ENCODE measurements around the gene LZTS3. TPM values are rescaled to one million over a fixed set of nuclear protein-coding genes. Genes with fewer than 3 reads are reported as not detected.
"Not testable (repeated sequence)": the region's sequence is repeated elsewhere in the genome, so short reads cannot be mapped to it uniquely, and the experiment has no call there.

LZTS3 gene
- total RNA-seq, 1 experiment from 2014 or later: 32.6 TPM

GRCh38 chr20:3218307-3218988, 45.1 kb upstream of the LZTS3 start (continued):
- no peak for TF ChIP-seq RELA (CRISPR knock-in tag; IDR thresholded peaks at IDR 0.05; ENCODE audit: borderline replicate concordance)
- TF ChIP-seq ATF6 (CRISPR knock-in tag; IDR thresholded peaks at IDR 0.05): no peak
- no peak for TF ChIP-seq NFE2L1 (CRISPR knock-in tag; IDR thresholded peaks at IDR 0.05)
- no peak for TF ChIP-seq FOXP4 (CRISPR knock-in tag; IDR thresholded peaks at IDR 0.05)
- no peak for TF ChIP-seq FOXJ3 (CRISPR knock-in tag; IDR thresholded peaks at IDR 0.05; ENCODE audit: borderline replicate concordance)
- TF ChIP-seq, protein P1, sequence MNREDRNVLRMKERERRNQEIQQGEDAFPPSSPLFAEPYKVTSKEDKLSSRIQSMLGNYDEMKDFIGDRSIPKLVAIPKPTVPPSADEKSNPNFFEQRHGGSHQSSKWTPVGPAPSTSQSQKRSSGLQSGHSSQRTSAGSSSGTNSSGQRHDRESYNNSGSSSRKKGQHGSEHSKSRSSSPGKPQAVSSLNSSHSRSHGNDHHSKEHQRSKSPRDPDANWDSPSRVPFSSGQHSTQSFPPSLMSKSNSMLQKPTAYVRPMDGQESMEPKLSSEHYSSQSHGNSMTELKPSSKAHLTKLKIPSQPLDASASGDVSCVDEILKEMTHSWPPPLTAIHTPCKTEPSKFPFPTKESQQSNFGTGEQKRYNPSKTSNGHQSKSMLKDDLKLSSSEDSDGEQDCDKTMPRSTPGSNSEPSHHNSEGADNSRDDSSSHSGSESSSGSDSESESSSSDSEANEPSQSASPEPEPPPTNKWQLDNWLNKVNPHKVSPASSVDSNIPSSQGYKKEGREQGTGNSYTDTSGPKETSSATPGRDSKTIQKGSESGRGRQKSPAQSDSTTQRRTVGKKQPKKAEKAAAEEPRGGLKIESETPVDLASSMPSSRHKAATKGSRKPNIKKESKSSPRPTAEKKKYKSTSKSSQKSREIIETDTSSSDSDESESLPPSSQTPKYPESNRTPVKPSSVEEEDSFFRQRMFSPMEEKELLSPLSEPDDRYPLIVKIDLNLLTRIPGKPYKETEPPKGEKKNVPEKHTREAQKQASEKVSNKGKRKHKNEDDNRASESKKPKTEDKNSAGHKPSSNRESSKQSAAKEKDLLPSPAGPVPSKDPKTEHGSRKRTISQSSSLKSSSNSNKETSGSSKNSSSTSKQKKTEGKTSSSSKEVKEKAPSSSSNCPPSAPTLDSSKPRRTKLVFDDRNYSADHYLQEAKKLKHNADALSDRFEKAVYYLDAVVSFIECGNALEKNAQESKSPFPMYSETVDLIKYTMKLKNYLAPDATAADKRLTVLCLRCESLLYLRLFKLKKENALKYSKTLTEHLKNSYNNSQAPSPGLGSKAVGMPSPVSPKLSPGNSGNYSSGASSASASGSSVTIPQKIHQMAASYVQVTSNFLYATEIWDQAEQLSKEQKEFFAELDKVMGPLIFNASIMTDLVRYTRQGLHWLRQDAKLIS (CRISPR knock-in tag; IDR thresholded peaks at IDR 0.05; ENCODE audit: borderline replicate concordance): 0 out of 2 replicates have a peak, but pooled peaks have one; percentile 50
- TF ChIP-seq MYBL2 (CRISPR knock-in tag; IDR thresholded peaks at IDR 0.05): 0 out of 2 replicates have a peak, but pooled peaks have one; percentile 31

- H3K27me3 Mint-ChIP-seq (ENCODE audit: low read depth); DNase-seq (ENCODE audit: low spot score); POLR2A ChIA-PET; H3K4me1 Mint-ChIP-seq; H3K4me3 Mint-ChIP-seq; H3K9me3 Mint-ChIP-seq; H3K27ac Mint-ChIP-seq; ATAC-seq: not testable (repeated sequence)
- CTCF ChIA-PET: interaction anchor here (1.1 kb wide), 1 partner anchor 33 kb away, joined by 3 read pairs; no protein-coding TSS in a partner anchor
- peaks cover 18% of the 10 kb centered on the region for H3K36me3 Mint-ChIP-seq
Measured at GRCh38 chr20:3215359-3215917, 42.1 kb upstream of the LZTS3 start.

DNA sequence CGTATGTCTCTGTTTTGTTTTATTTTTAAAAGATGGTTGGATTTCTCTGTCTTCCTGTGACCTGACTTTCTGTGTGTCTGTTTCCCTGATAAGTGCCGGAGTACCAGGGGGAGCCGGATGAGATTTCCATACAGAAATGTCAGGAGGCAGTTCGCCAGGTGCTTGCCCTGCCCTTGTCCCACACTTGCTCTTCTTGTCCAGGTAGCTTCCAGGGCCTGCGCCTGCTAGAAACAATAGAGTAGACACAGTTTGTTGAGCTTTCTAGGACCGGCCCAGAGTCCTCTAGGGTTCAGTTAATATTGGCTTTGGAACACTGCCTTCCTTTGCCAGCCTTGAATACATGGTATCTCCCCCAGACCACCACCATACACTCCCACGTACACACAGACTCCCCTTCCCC, 39.9 kb upstream of the LZTS3 start:
- no peak overlapping the region for H3K4me3 Mint-ChIP-seq
- ChIA-PET POLR2A (interaction anchor here (1.3 kb wide), 1 partner anchor 26 kb away, joined by 3 read pairs; the partner anchor contains the start of gene SLC4A11), CTCF (interaction anchor here (1.2 kb wide), 1 partner anchor 37 kb away, joined by 3 read pairs; no protein-coding TSS in a partner anchor)
- 0 out of 2 replicates have a peak overlapping the region, but pooled peaks have one; percentile 71 for H3K27ac Mint-ChIP-seq
- ATAC-seq (no peak), DNase-seq (ENCODE audit: low spot score) (no peak)
- no peaks in the 10 kb centered on the region for H3K9me3 Mint-ChIP-seq
- H3K4me1 Mint-ChIP-seq: peaks cover 12% of the 10 kb centered on the region
- H3K27me3 Mint-ChIP-seq (ENCODE audit: low read depth): no peaks in the 10 kb centered on the region
- peaks cover 18% of the 10 kb centered on the region for H3K36me3 Mint-ChIP-seq
- TF ChIP-seq ZNF281 (CRISPR knock-in tag; IDR thresholded peaks at IDR 0.05) (no peak), GTF2I (CRISPR knock-in tag; conservative IDR thresholded peaks at IDR 0.05) (no peak), ZNF121 (CRISPR knock-in tag; IDR thresholded peaks at IDR 0.05) (no peak), CREB1 (CRISPR knock-in tag; IDR thresholded peaks at IDR 0.05) (no peak), SOX15 (CRISPR knock-in tag; IDR thresholded peaks at IDR 0.05) (no peak)
- TF ChIP-seq, protein P2, sequence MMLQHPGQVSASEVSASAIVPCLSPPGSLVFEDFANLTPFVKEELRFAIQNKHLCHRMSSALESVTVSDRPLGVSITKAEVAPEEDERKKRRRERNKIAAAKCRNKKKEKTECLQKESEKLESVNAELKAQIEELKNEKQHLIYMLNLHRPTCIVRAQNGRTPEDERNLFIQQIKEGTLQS (CRISPR knock-in tag; conservative IDR thresholded peaks at IDR 0.05): no peak
- TF ChIP-seq, protein P3, sequence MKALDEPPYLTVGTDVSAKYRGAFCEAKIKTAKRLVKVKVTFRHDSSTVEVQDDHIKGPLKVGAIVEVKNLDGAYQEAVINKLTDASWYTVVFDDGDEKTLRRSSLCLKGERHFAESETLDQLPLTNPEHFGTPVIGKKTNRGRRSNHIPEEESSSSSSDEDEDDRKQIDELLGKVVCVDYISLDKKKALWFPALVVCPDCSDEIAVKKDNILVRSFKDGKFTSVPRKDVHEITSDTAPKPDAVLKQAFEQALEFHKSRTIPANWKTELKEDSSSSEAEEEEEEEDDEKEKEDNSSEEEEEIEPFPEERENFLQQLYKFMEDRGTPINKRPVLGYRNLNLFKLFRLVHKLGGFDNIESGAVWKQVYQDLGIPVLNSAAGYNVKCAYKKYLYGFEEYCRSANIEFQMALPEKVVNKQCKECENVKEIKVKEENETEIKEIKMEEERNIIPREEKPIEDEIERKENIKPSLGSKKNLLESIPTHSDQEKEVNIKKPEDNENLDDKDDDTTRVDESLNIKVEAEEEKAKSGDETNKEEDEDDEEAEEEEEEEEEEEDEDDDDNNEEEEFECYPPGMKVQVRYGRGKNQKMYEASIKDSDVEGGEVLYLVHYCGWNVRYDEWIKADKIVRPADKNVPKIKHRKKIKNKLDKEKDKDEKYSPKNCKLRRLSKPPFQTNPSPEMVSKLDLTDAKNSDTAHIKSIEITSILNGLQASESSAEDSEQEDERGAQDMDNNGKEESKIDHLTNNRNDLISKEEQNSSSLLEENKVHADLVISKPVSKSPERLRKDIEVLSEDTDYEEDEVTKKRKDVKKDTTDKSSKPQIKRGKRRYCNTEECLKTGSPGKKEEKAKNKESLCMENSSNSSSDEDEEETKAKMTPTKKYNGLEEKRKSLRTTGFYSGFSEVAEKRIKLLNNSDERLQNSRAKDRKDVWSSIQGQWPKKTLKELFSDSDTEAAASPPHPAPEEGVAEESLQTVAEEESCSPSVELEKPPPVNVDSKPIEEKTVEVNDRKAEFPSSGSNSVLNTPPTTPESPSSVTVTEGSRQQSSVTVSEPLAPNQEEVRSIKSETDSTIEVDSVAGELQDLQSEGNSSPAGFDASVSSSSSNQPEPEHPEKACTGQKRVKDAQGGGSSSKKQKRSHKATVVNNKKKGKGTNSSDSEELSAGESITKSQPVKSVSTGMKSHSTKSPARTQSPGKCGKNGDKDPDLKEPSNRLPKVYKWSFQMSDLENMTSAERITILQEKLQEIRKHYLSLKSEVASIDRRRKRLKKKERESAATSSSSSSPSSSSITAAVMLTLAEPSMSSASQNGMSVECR (CRISPR knock-in tag; IDR thresholded peaks at IDR 0.05; ENCODE audit: borderline replicate concordance): no peak
- TF ChIP-seq, protein P4, sequence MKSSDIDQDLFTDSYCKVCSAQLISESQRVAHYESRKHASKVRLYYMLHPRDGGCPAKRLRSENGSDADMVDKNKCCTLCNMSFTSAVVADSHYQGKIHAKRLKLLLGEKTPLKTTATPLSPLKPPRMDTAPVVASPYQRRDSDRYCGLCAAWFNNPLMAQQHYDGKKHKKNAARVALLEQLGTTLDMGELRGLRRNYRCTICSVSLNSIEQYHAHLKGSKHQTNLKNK (CRISPR knock-in tag; IDR thresholded peaks at IDR 0.05): no peak

All from WTC11 (cell line).